ENCODE measurements around the gene NAMPT. TPM values are rescaled to one million over a fixed set of nuclear protein-coding genes. Genes with fewer than 3 reads are reported as not detected.
A peak's percentile ranks its signal among the peaks of the same experiment; 100 is the strongest.

Gene NAMPT
- total and polyA plus RNA-seq, 9 of the 15 experiments (the other 6 are each of a cell fraction or from before 2014, with no cell fraction given) = 41.1 to 160 (median 106) TPM

DNA sequence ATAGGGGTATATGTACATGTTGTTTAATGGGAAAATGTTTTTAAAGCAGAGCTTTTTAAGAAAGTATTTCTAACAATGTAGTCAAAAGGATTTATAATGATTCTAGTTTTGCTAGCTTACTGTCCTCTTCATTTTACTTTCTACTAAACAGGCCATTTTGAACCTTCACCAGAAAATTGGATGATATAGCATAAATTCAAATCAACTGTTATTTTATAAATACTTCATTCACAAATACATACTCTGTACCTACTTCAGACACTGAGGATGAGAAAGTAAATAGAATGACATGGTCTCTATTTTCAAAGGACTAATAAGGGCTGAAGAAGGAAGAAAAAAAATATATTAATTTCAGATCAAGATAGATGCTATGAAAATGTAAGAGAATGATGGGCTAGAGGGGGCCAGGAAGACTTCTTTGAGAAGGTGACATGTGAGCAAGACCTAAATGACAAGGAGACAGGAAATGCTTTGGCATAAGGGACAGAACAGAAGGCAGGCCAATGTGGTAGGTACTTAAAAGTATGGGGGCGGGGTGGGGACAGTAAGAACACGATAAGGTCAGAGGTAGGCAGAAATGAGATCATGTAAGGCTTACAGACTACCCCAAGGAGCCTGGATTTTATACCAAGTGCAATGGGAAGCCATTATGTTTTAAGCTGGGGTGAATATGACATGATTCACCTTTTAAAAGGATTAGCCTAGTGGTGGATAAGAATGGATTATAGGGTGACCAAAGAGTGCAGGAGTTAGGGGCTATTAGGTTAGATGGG lies 5.2 kb downstream of the NAMPT start (continued):
- TF ChIP-seq KLF16 (IDR thresholded peaks at IDR 0.05) (no peak), ZC3H8 (IDR thresholded peaks at IDR 0.05) (no peak), CXXC5 (CRISPR knock-in tag; IDR thresholded peaks at IDR 0.05) (peak; percentile 27; the same call in 1 of the 2 replicates), SMARCE1 (IDR thresholded peaks at IDR 0.05) (peak; percentile 59), ZNF23 (CRISPR knock-in tag; IDR thresholded peaks at IDR 0.05) (no peak), NFATC3 (IDR thresholded peaks at IDR 0.05) (no peak), SMAD4 (CRISPR knock-in tag; conservative IDR thresholded peaks at IDR 0.05) (peak; percentile 53; the same call in 1 of the 2 replicates), ATF1 (CRISPR knock-in tag; IDR thresholded peaks at IDR 0.05) (no peak), ATF1 (tag; IDR thresholded peaks at IDR 0.05) (no peak), JUND (IDR thresholded peaks at IDR 0.05; ENCODE audit: borderline replicate concordance, low read depth, low read length) (peak; percentile 73), JUND (tag; IDR thresholded peaks at IDR 0.05; ENCODE audit: borderline replicate concordance, low read depth, low read length) (peak; percentile 69; the same call in 1 of the 3 replicates), RAD21 (CRISPR knock-in tag; conservative IDR thresholded peaks at IDR 0.05 in 1 of 2, IDR thresholded peaks at IDR 0.05 in 1 of 2) (no peak), CEBPG (CRISPR knock-in tag; IDR thresholded peaks at IDR 0.05) (no peak), CEBPG (tag; conservative IDR thresholded peaks at IDR 0.05 in 1 of 2, IDR thresholded peaks at IDR 0.05 in 1 of 2) (no peak), STAT5A (IDR thresholded peaks at IDR 0.05; ENCODE audit: borderline replicate concordance, low read length) (no peak), KAT7 (CRISPR knock-in tag; IDR thresholded peaks at IDR 0.05; ENCODE audit: borderline replicate concordance) (peak; percentile 33; the same call in 1 of the 2 replicates), CC2D1A (IDR thresholded peaks at IDR 0.05) (peak; percentile 82), PHB (CRISPR knock-in tag; IDR thresholded peaks at IDR 0.05) (no peak), STAT5B (CRISPR knock-in tag; IDR thresholded peaks at IDR 0.05) (no peak), POLR2A (conservative IDR thresholded peaks at IDR 0.05) (0 out of 2 replicates have a peak, but pooled peaks have one; percentile 11), CHCHD3 (CRISPR knock-in tag; IDR thresholded peaks at IDR 0.05) (no peak)
- TF ChIP-seq, protein P1, sequence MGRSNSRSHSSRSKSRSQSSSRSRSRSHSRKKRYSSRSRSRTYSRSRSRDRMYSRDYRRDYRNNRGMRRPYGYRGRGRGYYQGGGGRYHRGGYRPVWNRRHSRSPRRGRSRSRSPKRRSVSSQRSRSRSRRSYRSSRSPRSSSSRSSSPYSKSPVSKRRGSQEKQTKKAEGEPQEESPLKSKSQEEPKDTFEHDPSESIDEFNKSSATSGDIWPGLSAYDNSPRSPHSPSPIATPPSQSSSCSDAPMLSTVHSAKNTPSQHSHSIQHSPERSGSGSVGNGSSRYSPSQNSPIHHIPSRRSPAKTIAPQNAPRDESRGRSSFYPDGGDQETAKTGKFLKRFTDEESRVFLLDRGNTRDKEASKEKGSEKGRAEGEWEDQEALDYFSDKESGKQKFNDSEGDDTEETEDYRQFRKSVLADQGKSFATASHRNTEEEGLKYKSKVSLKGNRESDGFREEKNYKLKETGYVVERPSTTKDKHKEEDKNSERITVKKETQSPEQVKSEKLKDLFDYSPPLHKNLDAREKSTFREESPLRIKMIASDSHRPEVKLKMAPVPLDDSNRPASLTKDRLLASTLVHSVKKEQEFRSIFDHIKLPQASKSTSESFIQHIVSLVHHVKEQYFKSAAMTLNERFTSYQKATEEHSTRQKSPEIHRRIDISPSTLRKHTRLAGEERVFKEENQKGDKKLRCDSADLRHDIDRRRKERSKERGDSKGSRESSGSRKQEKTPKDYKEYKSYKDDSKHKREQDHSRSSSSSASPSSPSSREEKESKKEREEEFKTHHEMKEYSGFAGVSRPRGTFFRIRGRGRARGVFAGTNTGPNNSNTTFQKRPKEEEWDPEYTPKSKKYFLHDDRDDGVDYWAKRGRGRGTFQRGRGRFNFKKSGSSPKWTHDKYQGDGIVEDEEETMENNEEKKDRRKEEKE (IDR thresholded peaks at IDR 0.05; ENCODE audit: borderline replicate concordance in 1 of 2, control insufficient read depth in 1 of 2, low read depth in 2 of 2, low read length in 1 of 2) = no peak
- TF ChIP-seq, protein P2, sequence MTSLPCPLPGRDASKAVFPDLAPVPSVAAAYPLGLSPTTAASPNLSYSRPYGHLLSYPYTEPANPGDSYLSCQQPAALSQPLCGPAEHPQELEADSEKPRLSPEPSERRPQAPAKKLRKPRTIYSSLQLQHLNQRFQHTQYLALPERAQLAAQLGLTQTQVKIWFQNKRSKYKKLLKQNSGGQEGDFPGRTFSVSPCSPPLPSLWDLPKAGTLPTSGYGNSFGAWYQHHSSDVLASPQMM (CRISPR knock-in tag; IDR thresholded peaks at IDR 0.05) = no peak
- TF ChIP-seq, protein P3, sequence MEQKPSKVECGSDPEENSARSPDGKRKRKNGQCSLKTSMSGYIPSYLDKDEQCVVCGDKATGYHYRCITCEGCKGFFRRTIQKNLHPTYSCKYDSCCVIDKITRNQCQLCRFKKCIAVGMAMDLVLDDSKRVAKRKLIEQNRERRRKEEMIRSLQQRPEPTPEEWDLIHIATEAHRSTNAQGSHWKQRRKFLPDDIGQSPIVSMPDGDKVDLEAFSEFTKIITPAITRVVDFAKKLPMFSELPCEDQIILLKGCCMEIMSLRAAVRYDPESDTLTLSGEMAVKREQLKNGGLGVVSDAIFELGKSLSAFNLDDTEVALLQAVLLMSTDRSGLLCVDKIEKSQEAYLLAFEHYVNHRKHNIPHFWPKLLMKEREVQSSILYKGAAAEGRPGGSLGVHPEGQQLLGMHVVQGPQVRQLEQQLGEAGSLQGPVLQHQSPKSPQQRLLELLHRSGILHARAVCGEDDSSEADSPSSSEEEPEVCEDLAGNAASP (IDR thresholded peaks at IDR 0.05) = no peak
- TF ChIP-seq, protein P4, sequence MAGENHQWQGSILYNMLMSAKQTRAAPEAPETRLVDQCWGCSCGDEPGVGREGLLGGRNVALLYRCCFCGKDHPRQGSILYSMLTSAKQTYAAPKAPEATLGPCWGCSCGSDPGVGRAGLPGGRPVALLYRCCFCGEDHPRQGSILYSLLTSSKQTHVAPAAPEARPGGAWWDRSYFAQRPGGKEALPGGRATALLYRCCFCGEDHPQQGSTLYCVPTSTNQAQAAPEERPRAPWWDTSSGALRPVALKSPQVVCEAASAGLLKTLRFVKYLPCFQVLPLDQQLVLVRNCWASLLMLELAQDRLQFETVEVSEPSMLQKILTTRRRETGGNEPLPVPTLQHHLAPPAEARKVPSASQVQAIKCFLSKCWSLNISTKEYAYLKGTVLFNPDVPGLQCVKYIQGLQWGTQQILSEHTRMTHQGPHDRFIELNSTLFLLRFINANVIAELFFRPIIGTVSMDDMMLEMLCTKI (IDR thresholded peaks at IDR 0.05; ENCODE audit: partially characterized antibody) = no peak

All from K562 (cell line).